Limb (tissue), 2 donors: Measurements from ENCODE around the gene OR5D13.

Experiments used
- DNase-seq, 2 donors: peaks; one replicate each; pipeline ENCODE4 v3.0.0-alpha.2; 2016; ENCODE audit errors: extremely low spot score in 2 of 2

The OR5D13 gene

GRCh38 chr11:55773138-55773537 is at the start of gene OR5D13:
TSS of gene OR5D13 (plus strand) at chr11:55773438. CDS start at chr11:55773438, 0 bp downstream.
- no peak for DNase-seq

GRCh38 chr11:55726715-55727324 is 46.4 kb upstream of the OR5D13 start:
- no peak for DNase-seq

- DNase-seq: no peak
Measured at GRCh38 chr11:55732936-55733335, 40.3 kb upstream of the OR5D13 start.

- DNase-seq: no peak
Measured at GRCh38 chr11:55791606-55792005, 18.4 kb downstream of the OR5D13 start.

GRCh38 chr11:55793321-55793720 is 20.1 kb downstream of the OR5D13 start:
- DNase-seq: no peak

- no peak for DNase-seq
Measured at GRCh38 chr11:55795256-55795655, 22.0 kb downstream of the OR5D13 start, which contains the start of gene OR5D14. TSS of gene OR5D14 (plus strand) at chr11:55795556. CDS start at chr11:55795556, 0 bp downstream.

GRCh38 chr11:55806248-55806647 is 33.0 kb downstream of the OR5D13 start:
- no peak for DNase-seq

GRCh38 chr11:55811067-55811466 is 37.8 kb downstream of the OR5D13 start, which contains the start of gene OR5L1:
TSS of gene OR5L1 (plus strand) at chr11:55811367. CDS start at chr11:55811467, 100 bp downstream.
- no peak for DNase-seq

- no peak for DNase-seq
Measured at GRCh38 chr11:55819330-55819729, 46.1 kb downstream of the OR5D13 start, which contains the start of gene OR5D18. TSS of gene OR5D18 (plus strand) at chr11:55819630. CDS start at chr11:55819630, 0 bp downstream.
